Choroid plexus epithelial cell (primary cell): Measurements from ENCODE around the gene RPS6KA2.

ENCODE experiments used
- DNase-seq: peaks from one replicate; pipeline ENCODE4 v3.0.0-alpha.2; 2010; ENCODE audit warnings: low read depth
- H3K4me3 ChIP-seq: 2 replicates; pipeline ENCODE4 v1.5.1; 2011; ENCODE audit warnings: low read depth, mild to moderate bottlenecking, control low read depth, low read length, moderate library complexity
- CTCF ChIP-seq: conservative IDR thresholded peaks from 2 replicates; pipeline ENCODE4 v1.5.1; 2011; ENCODE audit warnings: low read depth, mild to moderate bottlenecking, control low read depth, inconsistent platforms, low read length, moderate library complexity

The RPS6KA2 gene

DNA sequence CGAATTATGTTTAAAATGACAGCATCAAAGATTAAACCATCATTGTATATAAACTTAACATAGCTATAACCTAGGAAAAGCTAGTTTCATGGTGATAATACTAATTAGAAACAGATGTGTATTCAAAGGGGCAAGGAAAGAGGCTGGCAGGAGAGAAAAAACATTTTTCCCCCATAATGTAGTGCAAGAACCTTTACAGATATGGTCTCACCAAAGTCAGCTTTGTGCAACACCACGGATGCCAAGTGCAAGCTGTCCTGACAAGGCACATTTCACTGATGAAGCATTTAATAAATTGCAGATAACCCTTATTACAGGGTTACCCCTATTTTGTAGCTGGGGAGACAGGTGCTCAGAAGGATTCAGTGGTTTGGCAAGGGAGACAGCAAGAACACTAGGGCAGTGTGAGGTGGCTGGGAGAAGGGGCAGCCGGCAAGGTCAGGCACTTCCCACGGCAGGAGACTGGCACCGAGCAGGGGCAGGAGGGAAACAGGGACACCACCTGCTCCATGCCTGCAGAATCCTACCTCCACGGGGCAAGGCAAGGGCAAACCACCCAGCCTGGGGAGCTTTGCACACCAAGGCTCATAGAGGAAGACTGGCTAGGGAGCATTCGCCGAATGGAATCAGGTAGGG, 6.5 kb downstream of the RPS6KA2 start:
- H3K4me3 ChIP-seq: no peak overlapping the region
- DNase-seq: peak; percentile 26
- TF ChIP-seq CTCF: no peak

DNA sequence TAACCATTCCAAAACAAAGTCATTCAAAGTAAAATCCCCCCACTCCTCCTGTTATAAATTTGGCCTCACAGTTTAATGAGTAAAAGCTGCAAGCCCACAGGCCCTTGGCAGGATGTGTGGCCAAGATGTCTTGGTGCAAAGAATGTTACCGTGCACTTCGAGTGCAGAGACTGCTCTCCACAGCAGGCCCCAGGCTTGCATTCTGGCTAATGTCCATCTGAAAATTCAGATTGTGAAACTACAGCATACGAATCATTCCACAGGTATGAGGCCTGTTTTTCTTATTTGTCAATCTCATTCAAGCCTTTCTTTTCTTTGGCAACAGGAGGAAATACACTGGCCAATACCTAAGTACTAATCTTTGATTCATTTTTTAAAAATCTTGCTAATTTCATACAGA, 7.1 kb downstream of the RPS6KA2 start:
- no peak for TF ChIP-seq CTCF
- H3K4me3 ChIP-seq: no peak overlapping the region
- peak; percentile 99 for DNase-seq

GRCh38 chr6:166618866-166619761, 7.9 kb downstream of the RPS6KA2 start:
- H3K4me3 ChIP-seq: no peak overlapping the region
- DNase-seq: peak; percentile 99
- no peak for TF ChIP-seq CTCF

GRCh38 chr6:166618251-166618650, 8.8 kb downstream of the RPS6KA2 start:
- no peak for TF ChIP-seq CTCF
- DNase-seq: no peak
- H3K4me3 ChIP-seq: no peak overlapping the region

GRCh38 chr6:166617359-166617758, 9.7 kb downstream of the RPS6KA2 start:
- no peak overlapping the region for H3K4me3 ChIP-seq
- peak; percentile 70 for DNase-seq
- no peak for TF ChIP-seq CTCF

DNA sequence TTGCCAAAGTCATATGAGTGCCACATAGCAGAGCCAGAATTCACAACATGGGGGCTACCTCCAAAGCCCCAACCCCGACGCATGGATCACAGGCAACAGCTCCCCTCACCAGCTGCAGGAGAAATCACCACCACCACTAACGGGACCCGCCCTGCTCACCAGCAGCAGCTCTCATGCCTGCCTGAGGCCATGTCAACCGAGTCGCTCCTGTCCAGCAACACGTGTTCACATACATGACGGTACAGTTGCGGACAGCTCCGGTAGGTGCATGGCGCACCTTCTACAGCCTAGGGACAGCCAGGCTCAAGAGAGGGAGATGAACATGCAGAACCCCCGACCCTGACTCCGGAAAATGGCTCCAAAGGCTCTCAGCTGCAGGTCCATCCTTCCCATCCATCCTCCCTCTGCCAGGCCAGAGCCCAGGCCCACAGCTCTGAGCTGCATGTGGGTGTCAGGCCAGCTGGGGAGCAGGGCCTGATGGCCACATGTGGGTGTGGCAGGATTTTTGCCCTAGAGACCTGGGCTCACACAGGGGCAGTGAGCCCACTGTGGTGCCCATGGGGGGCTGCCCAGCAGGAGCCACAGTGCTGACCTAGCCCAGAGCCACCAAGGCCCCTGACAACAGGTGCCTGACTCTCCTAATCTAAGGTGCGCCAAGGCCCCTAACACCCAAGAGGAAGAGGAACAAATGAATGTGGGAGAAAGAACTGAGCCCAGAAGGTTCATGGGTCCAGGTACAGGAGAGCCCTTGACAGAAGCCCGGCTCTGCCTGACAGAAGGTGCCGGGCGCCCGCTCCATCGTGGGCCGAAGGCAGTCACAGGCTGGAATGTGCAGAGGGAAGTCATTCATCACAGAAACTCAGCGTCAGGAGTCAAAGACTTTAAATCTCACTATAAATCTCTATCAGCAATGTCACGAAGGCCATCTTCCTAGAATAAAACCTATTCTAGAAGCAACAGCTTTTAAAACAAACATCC, 10.5 kb downstream of the RPS6KA2 start:
- no peak overlapping the region for H3K4me3 ChIP-seq
- DNase-seq: no peak
- TF ChIP-seq CTCF: no peak
